NT2/D1 (cell line): ENCODE results near the gene HSPD1.

ENCODE experiments used
- YY1 ChIP-seq: IDR thresholded peaks from 2 replicates; pipeline ENCODE4 v1.6.1; 2011; ENCODE audit not compliant: insufficient read length, insufficient read depth
- ZNF274 ChIP-seq: IDR thresholded peaks from 2 replicates; pipeline ENCODE4 v1.6.1; 2011; ENCODE audit warnings: mild to moderate bottlenecking, low read depth, low read length

- no peak for TF ChIP-seq YY1
- no peak for TF ChIP-seq ZNF274
Measured at GRCh38 chr2:197495433-197496134, 4.1 kb downstream of the HSPD1 start.
